HG03439 (cell line): Measurements from ENCODE around the gene PPIL1.

Source experiments
- ATAC-seq: cut with Tn5 transposase; IDR thresholded peaks from one replicate; pipeline ENCODE4 v1.9.1; 2021; ENCODE audit warnings: mild to moderate bottlenecking, moderate library complexity; ENCODE audit not compliant: unreplicated experiment

PPIL1 gene

DNA sequence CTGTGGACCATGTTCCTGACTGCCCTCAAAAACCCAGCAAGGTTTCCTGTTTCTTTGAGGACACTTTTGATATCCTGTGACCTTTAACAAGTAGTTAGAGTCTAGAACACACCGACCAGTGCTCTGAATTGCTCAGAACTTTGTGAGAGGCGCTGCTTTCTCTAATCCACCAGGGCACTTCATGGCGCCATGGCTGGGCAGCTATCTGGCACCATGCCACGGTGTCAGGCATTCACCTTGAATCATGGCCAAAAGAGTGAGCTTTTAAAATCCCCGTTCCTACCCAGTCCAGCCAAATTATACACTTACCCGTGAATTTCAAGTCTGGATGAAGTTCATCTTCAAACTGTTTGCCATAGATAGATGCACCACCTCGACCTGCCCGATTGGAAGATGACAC is 18.3 kb downstream of the PPIL1 start:
- ATAC-seq: no peak

DNA sequence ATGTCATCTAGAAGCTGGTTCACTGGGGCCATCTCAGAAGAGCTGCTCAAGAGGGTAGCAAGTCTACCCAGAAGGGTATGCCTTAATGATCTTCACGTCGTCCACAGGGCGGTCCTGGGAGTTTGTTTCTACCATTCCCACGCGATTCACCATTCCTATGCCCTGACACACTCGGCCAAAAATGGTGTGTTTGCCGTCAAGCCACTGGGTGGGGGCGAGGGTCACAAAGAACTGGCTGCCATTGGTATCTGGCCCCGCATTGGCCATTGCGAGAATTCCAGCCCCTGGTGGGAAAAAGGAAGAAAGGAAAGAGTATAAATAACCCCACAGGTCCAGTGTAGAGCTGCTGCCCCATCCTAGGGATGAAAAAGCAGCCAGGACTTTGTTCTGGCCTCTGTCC is 18.9 kb downstream of the PPIL1 start:
- no peak for ATAC-seq

DNA sequence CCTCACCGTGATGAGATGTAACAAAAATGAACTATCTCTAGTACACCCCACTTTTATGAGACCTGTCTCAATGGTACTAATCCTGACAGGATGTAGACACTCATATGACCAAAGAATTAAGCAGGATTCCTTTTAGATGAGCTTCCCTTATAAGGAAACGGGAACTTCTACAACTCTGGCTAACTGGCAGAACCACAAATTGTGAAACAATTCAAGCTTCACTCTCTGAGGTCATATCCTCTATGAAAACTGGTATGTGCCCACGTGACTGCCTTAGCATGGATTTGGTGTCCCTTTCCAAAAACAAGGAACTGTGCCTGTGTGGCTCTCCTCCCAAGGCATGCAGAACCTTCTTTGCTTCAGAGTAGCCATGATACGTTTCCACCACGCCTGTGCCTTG is 21.3 kb downstream of the PPIL1 start:
- no peak for ATAC-seq

DNA sequence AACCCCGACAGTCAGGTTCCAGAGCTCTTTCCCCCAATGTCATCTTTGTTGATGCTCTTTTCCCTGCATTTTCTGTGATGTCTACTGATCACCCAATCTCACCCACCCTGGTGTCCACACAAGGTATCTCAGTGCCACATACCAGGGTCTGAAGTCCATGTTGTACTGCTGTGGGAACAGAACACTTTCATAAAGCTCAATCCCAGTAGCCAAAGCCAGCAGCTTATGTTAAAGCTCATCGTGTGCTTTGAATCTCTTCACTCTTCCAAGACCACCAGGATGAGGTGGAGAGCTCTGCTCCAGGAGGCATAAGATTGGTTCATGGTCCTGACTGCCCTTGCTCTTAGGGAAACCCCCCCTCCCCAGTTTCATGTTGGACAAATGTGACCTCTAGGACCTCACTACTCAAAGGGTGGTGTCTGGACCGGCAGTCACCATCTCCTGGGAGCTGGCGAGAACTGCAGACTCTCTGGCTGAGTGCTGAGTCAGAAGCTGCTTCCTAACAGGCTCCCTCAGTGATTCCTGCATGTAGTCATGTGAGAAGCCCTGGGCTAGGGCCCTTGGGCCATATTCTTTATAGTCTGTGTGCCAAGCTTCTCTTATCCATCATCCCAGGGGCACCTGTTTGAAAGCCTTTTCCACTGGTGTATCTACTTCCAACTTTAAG is 22.0 kb downstream of the PPIL1 start:
- ATAC-seq: no peak

DNA sequence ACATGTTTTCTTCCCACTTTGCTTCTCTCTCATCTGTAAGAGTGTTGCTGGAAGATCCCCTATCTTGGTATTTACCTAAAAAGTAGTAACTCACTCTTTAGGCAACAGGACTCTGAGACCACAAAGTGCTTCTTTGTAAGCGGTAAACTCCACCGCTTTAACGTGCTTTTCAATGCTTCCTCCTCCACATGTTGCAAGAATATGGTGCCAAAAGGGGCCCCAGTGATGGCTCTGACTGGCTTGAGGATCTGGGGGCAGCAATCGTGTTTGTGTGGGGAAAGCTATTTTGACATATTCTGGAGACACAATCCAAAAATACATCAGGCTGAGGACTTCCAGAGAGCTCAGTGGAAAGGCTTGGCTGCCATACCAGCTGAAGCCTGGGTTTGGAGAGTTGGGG is 23.0 kb downstream of the PPIL1 start:
- no peak for ATAC-seq

DNA sequence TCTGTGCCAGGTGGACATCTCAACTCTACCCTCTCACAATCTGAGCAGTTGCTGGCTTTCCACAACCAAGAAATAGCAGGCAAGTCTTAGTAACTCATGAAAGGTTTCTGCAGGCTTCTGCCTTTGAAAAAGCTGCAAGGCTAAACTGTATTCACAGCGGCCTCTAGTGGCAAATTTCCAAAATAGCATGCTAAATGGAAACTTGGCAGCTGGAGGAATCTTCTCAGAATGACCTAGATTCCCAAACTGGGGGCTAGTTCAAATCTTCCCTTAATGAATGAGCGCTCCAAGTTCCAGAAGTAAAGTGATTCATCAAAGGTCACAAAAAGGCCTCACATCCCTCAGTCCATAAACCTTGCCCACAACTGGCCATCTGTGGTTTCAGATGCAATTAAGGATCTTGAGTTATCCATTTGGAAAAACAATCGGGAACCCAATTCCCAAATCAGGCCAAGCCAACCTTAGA is 23.4 kb downstream of the PPIL1 start:
- no peak for ATAC-seq

DNA sequence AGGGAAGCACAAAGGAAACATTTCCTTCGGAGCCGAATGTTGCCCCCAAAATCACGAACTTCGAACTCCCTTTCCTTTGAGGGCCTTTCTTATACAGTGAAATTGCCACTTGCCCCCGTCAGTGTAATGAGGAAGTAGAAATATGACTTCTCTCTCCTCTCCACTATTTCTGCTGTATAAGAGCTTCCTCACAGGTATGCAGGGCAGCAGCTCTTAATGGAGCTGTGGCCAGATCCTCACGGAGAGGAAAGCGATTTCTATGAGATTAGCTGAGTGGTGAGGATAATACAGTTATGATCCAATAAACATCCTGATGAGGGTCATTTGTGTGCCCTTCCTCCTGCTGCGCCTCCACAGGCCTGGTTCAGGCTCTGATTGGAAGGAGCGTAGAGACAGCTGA is 24.6 kb downstream of the PPIL1 start:
- no peak for ATAC-seq

DNA sequence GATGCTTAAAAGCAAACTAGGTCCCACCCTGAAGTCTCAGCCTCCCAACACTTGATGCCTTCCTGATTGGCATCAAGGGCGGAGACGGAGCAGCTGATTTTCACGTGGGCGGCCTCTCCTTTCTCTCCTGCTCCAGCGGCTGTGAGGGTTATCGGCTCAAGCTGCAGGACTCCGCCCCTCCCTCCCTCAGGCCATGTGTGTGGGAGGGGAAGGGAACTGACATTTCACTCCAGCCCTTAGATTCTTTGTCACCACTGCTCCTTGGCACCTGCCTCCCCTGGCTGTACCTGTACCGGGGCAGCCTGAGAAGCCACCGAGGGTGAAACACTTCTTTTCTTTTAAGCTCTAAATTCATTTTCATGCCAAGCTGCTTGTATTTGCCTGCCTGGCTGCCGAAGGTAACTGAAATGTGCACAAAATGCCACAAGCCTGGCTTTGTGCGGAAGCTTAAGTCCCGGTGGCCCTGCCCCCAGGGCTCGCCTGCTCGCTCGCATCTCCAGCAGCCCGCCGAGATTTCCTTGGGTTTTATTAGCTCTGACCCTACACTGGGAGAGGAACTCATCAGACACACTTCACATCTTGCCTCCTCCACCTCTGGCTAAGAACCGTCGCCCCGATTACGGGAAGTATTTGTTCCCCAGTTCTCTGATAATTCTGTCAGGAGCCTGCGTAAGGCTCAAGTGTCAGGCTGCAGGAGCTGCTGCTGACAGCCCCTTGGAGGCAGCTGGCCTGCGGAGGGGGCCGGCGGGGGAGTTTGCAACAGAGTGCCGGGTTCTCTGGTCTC is 25.8 kb downstream of the PPIL1 start:
- ATAC-seq: no peak

DNA sequence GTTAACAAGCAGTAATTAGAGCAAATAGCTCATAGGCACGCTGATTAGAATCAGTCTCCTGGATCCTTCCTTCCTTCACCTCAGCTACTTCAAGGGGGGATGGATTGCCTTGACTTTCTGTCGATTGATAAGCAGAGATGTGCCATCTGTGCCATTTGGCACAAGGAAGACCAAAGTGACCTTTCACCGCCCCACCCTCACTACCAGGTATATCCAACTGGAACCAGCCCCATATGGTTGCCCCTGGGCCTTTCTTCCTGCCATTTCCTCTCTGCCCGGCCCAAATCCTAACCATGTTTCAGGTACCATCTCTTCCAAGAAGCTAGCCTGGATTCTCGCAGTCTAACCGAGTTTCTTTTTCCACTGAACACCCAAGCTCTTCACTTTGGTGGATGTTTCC is 26.6 kb downstream of the PPIL1 start:
- ATAC-seq: no peak

DNA sequence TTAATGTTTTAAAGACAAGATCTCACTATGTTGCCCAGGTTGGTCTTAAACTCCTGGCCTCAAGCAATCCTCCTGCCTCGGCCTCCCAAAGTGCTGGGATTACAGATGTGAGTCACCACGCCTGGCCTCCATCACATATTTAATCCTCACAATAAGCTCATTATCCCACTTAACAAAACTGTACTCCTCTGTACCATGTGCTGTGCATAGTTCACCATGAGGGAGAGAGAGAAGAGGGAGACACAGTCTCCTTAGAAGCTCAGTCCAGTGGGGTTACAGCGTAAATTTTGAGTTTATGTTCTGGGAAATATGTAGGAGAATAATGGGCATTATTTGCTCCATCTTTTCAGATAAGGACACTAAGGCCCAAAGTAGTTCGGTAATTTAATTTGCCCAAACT is 27.5 kb downstream of the PPIL1 start:
- ATAC-seq: no peak

DNA sequence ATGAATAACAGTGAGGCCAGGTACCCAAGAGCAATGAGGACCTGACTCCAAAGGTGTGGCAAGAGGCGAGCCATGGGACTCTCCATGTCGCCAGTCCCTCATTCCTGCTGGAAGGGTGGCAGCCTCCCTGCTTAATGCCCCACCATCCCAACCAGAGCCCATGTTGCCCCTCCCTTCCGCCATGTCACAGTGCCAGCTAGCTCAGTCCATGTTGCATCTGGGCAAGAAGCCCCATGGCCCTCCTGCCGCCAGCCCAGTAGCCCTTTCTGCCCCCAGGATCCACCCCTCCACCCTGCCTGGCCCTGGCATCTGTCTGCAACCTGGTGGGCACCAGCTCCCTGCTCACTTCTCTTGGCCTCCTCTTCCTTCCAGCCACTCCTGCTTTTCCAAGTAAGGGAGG is 29.4 kb downstream of the PPIL1 start:
- no peak for ATAC-seq

DNA sequence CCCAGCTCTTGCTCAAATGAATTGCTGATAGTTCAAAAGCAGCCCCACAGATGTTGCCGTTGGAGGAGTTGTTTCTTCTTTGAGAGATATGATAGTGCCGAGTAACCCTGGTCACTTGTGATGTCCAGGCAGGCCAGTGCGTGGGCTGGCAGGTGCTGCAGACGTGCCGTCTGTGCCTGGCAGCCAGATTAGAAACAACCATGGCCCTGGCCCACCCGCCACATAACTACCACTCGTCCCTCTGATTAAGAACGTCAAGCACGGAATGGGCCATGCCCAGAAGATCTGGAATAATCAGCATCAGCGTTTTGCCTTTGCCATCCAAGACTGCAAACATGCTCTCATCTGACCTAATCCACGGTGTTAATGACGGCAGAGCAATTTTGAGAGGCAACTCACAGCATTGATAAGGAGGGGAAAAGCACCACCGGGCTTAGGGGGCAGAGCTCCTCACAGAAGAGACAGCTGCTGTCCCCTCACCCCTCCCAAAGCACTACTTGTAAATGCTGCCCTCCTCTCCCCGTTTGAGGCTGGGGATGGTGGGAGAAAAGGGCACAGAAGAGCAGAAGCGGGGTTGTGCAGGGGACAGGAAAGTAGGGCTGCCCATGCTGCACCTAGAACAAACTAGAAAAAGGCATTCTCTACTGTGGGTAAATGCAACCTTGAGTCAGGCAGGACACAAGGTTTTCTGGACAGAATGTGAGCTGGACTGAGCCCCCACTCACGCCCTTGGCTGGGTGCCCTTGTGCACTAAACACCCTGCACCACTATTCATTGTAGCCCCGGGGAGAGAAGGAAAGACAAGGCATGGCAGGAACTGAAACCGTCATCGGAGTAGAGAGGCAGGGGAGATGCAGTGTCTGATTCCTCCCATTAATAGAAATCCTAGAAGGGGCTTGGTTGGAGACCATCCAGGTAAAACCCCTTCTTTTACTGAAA is 30.1 kb downstream of the PPIL1 start:
- no peak for ATAC-seq

DNA sequence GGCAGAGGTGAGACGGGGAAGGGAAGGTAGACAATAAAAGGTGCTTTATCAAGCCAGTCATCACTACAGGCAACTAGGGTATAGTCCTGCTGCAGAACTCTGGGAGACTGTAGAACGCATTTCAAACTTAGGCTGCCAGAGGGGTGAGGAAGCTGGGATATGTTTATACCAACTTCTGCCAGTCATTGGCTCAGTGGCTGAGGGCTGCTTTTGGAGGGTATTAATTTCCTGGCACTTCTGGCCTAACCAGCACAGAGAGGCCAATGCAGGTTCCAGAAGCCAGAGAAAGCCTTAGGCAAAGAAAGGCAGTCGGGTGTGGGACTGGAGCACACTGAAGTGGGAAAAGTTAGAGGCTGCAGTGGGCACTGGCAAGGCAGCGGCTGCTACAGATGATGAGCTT is 31.4 kb downstream of the PPIL1 start:
- no peak for ATAC-seq

DNA sequence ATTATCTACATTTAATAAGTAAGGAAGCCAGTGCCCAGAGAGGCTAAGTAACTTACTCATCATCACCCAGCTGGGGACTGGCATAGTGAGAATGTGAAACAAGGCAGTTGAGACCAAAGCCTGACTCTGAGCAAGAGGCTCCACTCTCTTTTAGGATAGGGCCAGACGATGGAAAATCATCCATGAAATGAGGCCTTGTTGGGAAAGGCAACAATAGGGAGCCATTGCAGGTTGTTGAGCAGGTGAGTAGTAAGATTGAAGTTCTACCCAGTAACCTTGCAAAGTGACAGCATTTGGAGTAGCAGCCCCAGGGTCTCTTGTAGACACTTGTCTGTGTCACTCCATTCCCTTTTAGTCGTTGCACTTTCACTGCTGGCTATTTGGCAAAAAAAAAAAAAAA is 32.8 kb downstream of the PPIL1 start:
- no peak for ATAC-seq

DNA sequence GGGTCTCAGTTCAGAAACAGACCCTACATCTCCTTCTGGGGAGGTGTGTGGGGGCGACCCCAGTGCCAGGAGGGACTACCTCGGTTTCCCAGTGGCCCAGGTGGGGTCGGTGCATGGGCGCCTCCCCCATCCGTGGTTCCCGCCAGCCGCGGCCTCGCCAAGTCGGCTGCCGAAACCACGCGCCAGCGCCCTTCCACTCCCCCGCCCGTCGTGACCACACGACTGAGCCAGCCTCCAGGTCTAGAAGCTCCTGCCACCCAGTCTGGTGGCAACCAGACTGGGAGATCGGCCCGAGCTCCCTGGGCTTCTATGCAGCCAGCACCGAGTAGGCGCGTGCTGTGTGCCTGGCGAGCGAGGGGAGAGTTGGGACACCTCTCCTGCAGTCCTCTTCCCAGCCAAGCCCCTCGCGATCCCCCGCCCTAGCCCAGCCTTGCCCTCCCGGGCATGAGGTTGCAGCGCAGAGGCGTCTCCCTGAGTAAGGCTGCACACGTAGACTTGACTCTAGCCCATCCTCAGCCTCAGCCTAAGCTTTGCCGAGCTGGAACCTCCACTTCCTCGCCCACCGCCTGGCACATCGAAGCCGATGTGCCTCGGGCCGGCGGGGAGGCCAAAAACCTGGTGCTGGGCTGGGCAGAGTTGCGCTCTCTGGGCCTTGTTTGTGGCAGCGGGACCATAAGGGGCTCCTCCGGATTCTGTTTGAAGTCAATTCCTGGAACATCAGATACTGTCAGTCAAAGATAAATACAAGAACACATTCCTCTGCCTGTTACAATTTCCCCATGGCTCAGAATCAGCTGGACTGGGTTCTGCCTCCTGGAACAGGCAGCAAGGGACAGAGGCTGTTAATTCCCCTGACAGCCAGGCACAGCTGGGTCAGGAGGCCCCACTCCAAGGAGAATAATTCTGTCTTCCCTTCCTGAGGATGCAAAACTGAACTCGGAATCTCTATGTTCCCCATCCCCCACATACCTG is 33.9 kb downstream of the PPIL1 start:
- ATAC-seq: no peak

DNA sequence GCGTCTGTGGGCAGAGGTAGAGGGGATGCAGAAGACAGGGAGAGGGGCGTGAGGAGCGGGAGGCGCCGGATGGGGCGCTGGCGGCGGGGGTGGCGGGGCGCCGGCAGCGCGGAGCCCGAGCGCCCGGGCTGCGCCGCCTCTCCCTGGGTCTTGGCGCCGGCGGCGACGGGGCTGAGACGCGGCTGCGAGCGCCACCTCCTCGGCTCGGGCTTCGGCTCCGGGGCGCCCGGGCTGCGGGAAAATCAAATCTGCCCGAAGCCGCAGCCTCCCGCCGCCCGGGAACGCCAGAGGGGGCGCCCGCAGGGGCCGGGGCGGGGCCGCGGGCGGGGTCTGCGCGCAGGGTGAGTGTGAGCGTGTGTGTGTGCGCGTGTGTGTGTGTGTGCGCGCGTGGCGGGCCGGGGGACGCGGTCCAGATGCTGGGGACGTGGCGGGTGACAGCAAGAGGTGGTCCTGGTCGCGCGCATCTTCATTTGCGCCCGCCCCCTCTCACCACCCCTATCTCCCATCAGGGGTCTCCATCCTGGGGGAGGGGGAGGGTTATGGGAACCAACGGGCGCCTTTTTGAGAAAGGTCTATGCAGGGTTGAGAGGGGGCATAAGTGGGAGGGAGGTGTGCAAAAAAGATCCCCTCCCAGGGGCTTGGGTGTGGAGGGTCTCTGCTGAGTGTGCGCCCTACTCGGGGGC is 34.7 kb downstream of the PPIL1 start:
- ATAC-seq: no peak

DNA sequence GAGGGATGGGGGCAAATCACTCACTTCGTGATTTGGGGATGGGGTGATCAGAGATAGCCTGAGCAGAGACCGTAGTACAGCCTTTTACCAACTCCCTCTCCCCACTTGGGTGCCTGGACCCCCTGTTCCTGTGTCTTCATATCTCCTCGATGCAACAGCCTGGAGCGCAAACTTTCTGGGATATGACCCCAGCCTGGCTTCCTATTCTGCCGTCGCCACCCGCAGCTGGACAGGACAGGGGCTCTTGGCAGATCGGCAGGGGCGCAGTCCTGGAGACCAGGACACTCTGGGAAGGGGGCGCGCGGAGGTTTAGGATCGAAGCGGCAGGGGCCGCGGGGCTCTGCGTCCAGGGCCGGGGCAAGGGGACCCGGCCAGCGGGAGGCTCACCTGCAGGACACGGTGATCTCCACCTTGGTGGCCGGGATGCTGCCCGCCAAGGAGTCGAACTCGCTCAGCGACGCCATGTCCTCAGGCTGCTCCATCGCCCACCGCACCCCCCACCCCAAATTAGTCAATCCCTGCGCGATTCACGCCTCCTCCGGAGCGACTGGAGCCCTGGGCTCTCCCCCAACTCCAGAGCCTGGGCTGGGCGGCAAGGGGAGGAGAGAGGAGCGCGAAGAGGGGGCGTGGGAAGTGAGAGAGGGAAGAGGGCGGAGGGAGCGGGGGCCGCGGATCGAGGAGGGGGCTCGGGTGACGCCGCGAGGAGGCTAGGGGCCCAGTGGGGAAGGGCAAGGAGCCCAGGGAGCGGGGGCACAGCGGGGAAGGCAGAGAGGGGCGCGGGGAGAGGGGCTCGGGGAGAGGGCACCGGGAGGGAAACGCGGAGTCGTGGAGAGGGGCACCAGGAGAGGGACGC is 35.5 kb downstream of the PPIL1 start, which contains the start of gene CPNE5:
TSS of gene CPNE5 (minus strand) at position 549 of the 853 bp plus-strand sequence. CDS start at position 482, 67 bp downstream.
- no peak for ATAC-seq

DNA sequence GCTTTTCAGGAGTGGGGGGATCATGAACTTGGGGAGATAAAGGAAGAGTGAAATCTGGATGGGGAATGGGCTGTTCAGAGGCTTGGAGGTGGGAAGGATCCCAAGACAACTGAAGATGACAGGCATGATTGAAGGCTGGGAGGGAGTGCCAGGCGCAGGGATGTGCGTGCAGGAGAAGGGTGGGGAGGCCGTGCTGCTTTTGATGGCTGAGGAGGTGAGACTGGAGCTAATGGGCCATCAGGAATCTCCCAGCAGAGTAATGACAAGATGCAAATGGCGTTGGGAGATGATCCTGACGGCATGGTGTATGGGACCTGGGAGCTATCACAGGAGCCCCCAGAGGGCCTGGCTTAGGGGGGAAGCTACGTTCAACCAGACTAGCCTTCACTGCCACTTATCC is 36.9 kb downstream of the PPIL1 start:
- ATAC-seq: no peak

DNA sequence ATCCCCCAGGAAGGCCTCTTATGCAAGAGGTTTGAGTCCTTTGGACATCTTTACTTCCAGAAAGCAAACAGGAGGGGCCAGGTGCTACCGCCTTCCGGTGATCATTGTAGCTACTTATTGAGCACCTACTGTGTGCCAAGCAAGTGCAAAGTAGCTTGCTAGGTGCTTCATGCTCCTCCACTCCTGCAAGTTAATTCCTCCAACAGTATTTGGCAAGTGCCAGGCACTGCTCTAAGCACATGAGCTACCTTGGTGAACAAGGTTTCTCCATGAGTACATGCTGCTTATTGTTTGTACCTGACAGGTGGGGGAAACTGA is 37.6 kb downstream of the PPIL1 start:
- no peak for ATAC-seq
